ENCODE measurements around the gene TARS3. TPM values are rescaled to one million over a fixed set of nuclear protein-coding genes. Genes with fewer than 3 reads are reported as not detected.
A peak's percentile ranks its signal among the peaks of the same experiment; 100 is the strongest.
"Not testable (repeated sequence)": the region's sequence is repeated elsewhere in the genome, so short reads cannot be mapped to it uniquely, and the experiment has no call there.

TARS3 gene
- total RNA-seq, 1 donor from 2014 or later: 8.2 TPM

DNA sequence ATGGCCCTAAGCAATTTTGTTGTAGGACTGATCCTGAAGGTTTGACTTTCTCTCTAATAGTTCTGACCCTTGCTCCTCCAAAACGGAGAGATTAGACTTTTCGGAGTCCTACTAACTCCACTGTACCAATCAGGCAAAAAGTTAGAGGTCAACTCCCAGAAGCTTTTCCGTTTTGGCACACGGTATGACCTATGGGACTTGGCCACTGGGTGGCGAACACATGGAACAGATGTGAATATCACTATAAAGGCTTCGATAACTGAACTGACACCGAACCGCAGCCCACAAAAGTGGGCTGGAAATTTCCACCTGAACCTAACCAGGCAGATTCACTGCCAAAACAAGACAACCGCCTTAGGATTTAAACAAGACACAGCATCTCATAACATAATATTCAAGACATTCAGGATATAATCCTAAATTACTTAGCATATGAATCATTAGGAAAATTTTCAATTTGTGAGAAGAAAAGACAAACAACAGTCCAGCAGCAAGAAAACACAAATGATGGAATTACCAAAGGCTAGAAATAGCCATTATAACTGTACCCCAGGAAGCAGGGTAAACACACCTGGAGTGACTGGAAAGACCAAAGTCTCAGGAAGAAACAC lies 59.9 kb downstream of the TARS3 start:
- Mint-ChIP-seq H3K36me3 (ENCODE audit: low read depth, unreplicated experiment) (peaks cover 4% of the 10 kb centered on the region), H3K9me3 (ENCODE audit: unreplicated experiment) (peaks cover 3% of the 10 kb centered on the region), H3K27ac (ENCODE audit: unreplicated experiment) (no peak overlapping the region), H3K27me3 (ENCODE audit: unreplicated experiment) (no peaks in the 10 kb centered on the region), H3K4me1 (ENCODE audit: unreplicated experiment) (no peaks in the 10 kb centered on the region), H3K4me3 (ENCODE audit: unreplicated experiment) (no peak overlapping the region)
- peak; percentile 22 for DNase-seq (ENCODE audit: low spot score)
- TF ChIP-seq, protein P1, sequence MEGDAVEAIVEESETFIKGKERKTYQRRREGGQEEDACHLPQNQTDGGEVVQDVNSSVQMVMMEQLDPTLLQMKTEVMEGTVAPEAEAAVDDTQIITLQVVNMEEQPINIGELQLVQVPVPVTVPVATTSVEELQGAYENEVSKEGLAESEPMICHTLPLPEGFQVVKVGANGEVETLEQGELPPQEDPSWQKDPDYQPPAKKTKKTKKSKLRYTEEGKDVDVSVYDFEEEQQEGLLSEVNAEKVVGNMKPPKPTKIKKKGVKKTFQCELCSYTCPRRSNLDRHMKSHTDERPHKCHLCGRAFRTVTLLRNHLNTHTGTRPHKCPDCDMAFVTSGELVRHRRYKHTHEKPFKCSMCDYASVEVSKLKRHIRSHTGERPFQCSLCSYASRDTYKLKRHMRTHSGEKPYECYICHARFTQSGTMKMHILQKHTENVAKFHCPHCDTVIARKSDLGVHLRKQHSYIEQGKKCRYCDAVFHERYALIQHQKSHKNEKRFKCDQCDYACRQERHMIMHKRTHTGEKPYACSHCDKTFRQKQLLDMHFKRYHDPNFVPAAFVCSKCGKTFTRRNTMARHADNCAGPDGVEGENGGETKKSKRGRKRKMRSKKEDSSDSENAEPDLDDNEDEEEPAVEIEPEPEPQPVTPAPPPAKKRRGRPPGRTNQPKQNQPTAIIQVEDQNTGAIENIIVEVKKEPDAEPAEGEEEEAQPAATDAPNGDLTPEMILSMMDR (IDR thresholded peaks at IDR 0.05; ENCODE audit: unreplicated experiment): peak; percentile 45

DNA sequence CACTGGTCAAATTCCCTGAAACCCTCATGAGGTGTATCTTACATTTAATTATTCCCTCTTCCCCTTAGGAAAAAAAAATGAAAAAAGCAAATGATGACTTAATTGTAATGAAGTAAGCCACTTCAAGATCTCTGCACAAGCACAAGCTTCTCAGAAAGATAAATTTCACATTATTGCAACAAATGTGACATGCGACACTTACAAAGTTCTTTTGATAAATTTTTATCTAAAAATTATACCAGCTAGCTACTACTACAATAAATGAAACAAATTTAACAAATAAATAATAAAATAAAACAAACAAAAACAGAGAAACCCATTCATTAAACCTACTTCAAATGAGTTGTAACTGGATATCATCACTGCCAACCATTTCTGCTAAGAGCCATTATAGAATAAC lies 62.1 kb downstream of the TARS3 start:
- no peak overlapping the region for H3K27ac Mint-ChIP-seq (ENCODE audit: unreplicated experiment)
- H3K9me3 Mint-ChIP-seq (ENCODE audit: unreplicated experiment): peaks cover 3% of the 10 kb centered on the region
- no peaks in the 10 kb centered on the region for H3K36me3 Mint-ChIP-seq (ENCODE audit: low read depth, unreplicated experiment)
- H3K4me3 Mint-ChIP-seq (ENCODE audit: unreplicated experiment): no peak overlapping the region
- no peaks in the 10 kb centered on the region for H3K27me3 Mint-ChIP-seq (ENCODE audit: unreplicated experiment)
- no peaks in the 10 kb centered on the region for H3K4me1 Mint-ChIP-seq (ENCODE audit: unreplicated experiment)
- no peak for DNase-seq (ENCODE audit: low spot score)
- TF ChIP-seq, protein P1 (IDR thresholded peaks at IDR 0.05; ENCODE audit: unreplicated experiment): no peak

DNA sequence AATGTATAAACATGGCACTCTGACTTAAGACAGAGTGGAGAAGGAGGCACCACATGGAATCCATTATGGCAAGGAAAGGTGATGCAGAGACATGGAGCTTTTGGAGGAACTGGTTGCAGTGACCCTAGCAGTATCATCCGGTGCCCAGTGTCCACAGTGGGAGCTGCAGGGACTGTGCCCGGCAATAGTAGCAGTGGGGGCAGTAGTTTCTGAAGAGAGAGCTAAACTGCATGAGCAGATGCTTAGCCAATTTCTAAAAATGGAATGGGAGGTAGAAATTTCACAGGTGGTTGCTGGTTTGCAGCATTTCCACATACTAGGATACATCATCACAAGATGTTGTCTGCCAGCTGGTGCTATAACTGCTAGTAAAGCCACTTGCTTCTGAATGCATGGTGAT lies 64.3 kb downstream of the TARS3 start:
- Mint-ChIP-seq H3K27me3 (ENCODE audit: unreplicated experiment) (peaks cover 3% of the 10 kb centered on the region), H3K27ac (ENCODE audit: unreplicated experiment) (no peak overlapping the region), H3K4me1 (ENCODE audit: unreplicated experiment) (no peaks in the 10 kb centered on the region), H3K36me3 (ENCODE audit: low read depth, unreplicated experiment) (peaks cover 7% of the 10 kb centered on the region), H3K9me3 (ENCODE audit: unreplicated experiment) (no peaks in the 10 kb centered on the region), H3K4me3 (ENCODE audit: unreplicated experiment) (no peak overlapping the region)
- no peak for DNase-seq (ENCODE audit: low spot score)
- TF ChIP-seq, protein P1 (IDR thresholded peaks at IDR 0.05; ENCODE audit: unreplicated experiment): no peak

DNA sequence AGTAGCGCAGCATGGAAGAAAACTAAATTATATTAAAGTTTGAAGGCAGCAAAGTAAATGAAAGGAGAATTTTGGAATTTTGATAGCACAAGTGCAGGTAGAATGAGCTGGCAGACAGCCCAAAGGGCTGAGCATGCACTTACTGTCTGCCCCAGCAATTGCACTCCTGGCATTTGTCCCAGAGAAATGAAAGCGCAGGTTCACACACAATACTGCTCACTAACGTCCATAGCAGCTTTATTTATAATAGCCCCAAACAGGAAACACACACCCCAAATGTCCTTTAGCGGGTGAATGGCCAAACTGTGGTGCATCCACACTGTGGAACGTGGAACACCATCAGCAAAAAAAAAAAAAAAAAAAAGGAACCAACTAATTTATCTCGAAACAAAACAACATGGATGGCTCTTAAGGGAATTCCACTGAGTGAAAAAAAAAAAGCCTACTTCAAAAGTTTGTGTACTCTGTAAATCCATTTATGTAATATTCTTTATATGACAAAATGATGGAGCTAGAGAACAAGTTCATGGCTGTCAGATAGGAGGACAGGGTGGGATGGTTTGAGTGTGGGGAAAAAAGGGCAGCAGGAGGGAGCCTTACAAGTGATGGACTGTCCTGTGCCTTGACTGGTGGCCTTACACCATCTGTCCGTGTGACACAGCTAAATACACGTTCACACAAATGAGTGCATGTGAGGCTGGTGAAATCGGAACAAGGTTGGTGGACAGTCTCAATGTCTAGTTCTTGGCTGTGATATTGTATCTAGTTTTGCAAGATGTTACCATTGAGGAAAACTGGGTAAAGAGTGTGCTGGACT lies 66.1 kb downstream of the TARS3 start:
- peaks cover 7% of the 10 kb centered on the region for H3K36me3 Mint-ChIP-seq (ENCODE audit: low read depth, unreplicated experiment)
- no peak for DNase-seq (ENCODE audit: low spot score)
- H3K27me3 Mint-ChIP-seq (ENCODE audit: unreplicated experiment): peaks cover 3% of the 10 kb centered on the region
- no peaks in the 10 kb centered on the region for H3K4me1 Mint-ChIP-seq (ENCODE audit: unreplicated experiment)
- no peaks in the 10 kb centered on the region for H3K9me3 Mint-ChIP-seq (ENCODE audit: unreplicated experiment)
- H3K27ac Mint-ChIP-seq (ENCODE audit: unreplicated experiment): no peak overlapping the region
- TF ChIP-seq, protein P1 (IDR thresholded peaks at IDR 0.05; ENCODE audit: unreplicated experiment): no peak
- no peak overlapping the region for H3K4me3 Mint-ChIP-seq (ENCODE audit: unreplicated experiment)

DNA sequence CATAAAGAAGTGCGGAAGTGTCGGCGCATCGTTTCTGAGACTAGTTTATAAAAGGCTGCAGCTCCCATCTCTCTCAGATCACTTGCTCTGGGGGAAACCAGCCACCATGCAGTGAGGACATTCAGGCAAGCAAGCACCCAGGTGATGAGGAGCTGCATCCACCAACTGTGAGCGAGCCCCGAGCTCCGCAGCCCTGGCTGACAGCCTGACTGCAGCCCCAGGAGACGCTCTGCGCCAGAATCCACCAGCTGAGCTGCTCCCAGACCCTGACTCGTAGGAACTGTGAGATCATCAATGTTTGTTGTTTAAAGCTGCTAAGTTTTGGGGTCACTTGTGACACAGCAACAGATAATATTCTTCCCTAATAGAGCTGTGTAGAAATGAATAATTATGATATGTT lies 67.1 kb downstream of the TARS3 start:
- DNase-seq (ENCODE audit: low spot score): no peak
- Mint-ChIP-seq H3K36me3 (ENCODE audit: low read depth, unreplicated experiment) (peaks cover 7% of the 10 kb centered on the region), H3K27ac (ENCODE audit: unreplicated experiment) (no peak overlapping the region), H3K27me3 (ENCODE audit: unreplicated experiment) (peaks cover 3% of the 10 kb centered on the region), H3K4me1 (ENCODE audit: unreplicated experiment) (no peaks in the 10 kb centered on the region), H3K9me3 (ENCODE audit: unreplicated experiment) (no peaks in the 10 kb centered on the region), H3K4me3 (ENCODE audit: unreplicated experiment) (no peak overlapping the region)
- TF ChIP-seq, protein P1 (IDR thresholded peaks at IDR 0.05; ENCODE audit: unreplicated experiment): no peak

DNA sequence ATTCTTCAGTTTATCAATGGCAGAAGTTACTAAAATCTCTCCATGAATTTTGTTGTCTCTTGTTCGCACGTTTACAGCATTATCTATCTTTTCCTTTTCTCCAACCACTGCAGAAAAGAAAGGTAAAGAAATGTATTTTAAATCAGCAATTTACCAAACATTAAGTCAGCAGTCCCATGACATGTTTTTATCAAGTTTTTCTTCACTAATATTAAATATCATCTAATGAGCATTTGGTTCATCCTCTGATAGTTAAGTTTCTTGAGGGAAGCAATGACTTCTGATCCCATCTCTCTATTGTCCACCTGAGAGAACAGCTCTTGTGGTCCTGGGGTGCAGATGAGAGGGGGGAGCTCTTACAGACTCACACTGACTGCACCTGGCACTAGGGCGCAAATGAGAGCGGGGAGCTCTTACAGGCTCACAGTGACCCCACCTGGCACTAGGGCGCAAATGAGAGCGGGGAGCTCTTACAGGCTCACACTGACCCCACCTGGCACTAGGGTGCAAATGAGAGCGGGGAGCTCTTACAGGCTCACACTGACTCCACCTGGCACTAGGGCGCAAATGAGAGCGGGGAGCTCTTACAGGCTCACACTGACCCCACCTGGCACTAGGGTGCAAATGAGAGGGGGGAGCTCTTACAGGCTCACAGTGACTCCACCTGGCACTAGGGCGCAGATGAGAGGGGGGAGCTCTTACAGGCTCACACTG lies 69.5 kb downstream of the TARS3 start:
- H3K27ac Mint-ChIP-seq (ENCODE audit: unreplicated experiment); DNase-seq (ENCODE audit: low spot score): not testable (repeated sequence)

More for the DNA sequence above, 69.5 kb downstream of the TARS3 start:
- not testable (repeated sequence) for H3K27me3 Mint-ChIP-seq (ENCODE audit: unreplicated experiment); H3K4me1 Mint-ChIP-seq (ENCODE audit: unreplicated experiment); H3K4me3 Mint-ChIP-seq (ENCODE audit: unreplicated experiment); H3K36me3 Mint-ChIP-seq (ENCODE audit: low read depth, unreplicated experiment); H3K9me3 Mint-ChIP-seq (ENCODE audit: unreplicated experiment)

Data from endothelial cell (in vitro differentiated cells).